IPS-15b (cell line): ENCODE measurements around the gene CSPG5.

Source experiments
- H3K27me3 ChIP-seq: one replicate; pipeline ENCODE4 v1.6.1; 2013; ENCODE audit warnings: low read length; ENCODE audit not compliant: control insufficient read depth, insufficient read depth
- H3K36me3 ChIP-seq: one replicate; pipeline ENCODE4 v1.6.1; 2013; ENCODE audit warnings: low read length; ENCODE audit not compliant: control insufficient read depth, insufficient read depth
- H3K4me1 ChIP-seq: one replicate; pipeline ENCODE4 v1.6.1; 2013; ENCODE audit warnings: mild to moderate bottlenecking, low read length; ENCODE audit not compliant: control insufficient read depth, insufficient read depth
- H3K4me3 ChIP-seq: one replicate; pipeline ENCODE4 v1.5.1; 2013; ENCODE audit warnings: low read depth, low read length
- H3K9ac ChIP-seq: one replicate; pipeline ENCODE4 v1.6.1; 2013; ENCODE audit warnings: low read depth, mild to moderate bottlenecking, low read length
- H3K9me3 ChIP-seq: one replicate; pipeline ENCODE4 v1.6.1; 2013; ENCODE audit warnings: mild to moderate bottlenecking, low read length; ENCODE audit not compliant: control insufficient read depth, insufficient read depth

Gene CSPG5

DNA sequence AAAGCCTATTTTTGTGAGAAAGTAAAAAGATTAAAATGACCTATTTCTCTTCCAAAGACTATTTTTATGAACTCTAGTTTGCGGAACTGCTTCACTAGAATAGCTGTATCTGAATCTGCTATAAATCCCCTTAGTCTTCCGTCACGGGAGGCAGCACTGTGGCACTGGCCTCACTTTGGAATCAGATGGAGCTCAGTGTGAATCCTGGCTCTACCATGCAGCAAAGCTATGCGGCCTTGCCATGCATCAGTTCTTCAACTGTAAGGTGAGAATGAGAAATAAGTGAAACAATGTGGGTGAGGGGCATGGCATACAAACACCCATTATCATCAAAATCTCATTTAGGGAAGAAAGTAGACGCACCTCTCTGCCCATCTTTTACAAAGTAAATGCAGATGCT is 27.5 kb upstream of the CSPG5 start:
- Histone ChIP-seq H3K4me1 (no peaks in the 10 kb centered on the region), H3K9ac (no peak overlapping the region), H3K36me3 (peaks cover 26% of the 10 kb centered on the region), H3K4me3 (no peak overlapping the region), H3K9me3 (no peaks in the 10 kb centered on the region), H3K27me3 (no peaks in the 10 kb centered on the region)

DNA sequence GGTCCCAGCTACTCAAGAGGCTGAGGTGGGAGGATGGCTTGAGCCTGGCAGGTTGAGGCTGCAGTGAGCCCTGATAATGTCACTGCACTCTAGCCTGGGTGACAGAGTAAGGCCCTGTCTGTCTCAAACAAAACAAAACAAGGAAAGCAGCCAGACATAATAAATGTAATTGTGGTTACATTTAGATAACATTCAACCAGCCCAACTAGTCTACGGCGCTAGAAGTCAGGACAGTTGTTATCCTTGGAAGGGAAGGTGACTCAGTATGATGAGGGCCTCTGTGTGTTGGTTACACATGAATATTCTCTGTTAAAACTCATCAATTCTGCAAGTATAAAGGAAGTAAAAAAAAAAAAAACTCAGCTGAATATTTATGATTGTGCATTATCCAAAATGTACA is 27.0 kb upstream of the CSPG5 start:
- Histone ChIP-seq H3K4me3 (no peak overlapping the region), H3K9me3 (no peaks in the 10 kb centered on the region), H3K9ac (no peak overlapping the region), H3K36me3 (peaks cover 26% of the 10 kb centered on the region), H3K4me1 (no peaks in the 10 kb centered on the region), H3K27me3 (no peaks in the 10 kb centered on the region)

DNA sequence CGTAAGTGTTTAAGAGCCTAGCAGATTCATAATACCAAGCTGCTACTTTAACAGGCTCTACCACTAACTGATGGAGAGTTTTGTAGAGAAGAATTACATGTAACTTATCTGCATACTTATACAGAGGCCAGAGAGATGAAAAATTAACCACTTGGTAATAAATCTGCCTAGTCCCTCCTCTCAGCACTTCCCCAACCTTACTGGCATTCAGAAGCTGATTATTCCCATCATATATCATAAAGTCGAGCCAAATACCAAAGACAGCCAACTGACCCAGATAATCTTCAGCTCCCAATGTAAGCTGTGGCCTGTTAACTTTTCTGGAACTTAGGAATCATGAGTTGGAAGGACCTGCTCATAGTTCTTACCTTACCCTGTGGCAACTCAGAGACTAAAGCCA is 25.5 kb upstream of the CSPG5 start:
- Histone ChIP-seq H3K9ac (no peak overlapping the region), H3K36me3 (peaks cover 15% of the 10 kb centered on the region), H3K27me3 (no peaks in the 10 kb centered on the region), H3K9me3 (no peaks in the 10 kb centered on the region), H3K4me3 (no peak overlapping the region), H3K4me1 (no peaks in the 10 kb centered on the region)

GRCh38 chr3:47603332-47603731 is 24.7 kb upstream of the CSPG5 start:
- Histone ChIP-seq H3K4me1 (no peaks in the 10 kb centered on the region), H3K9me3 (no peaks in the 10 kb centered on the region), H3K36me3 (peaks cover 10% of the 10 kb centered on the region), H3K4me3 (no peak overlapping the region), H3K27me3 (no peaks in the 10 kb centered on the region), H3K9ac (no peak overlapping the region)

GRCh38 chr3:47601281-47601680 is 22.6 kb upstream of the CSPG5 start:
- Histone ChIP-seq H3K36me3 (peaks cover 8% of the 10 kb centered on the region), H3K9ac (no peak overlapping the region), H3K4me1 (no peaks in the 10 kb centered on the region), H3K27me3 (no peaks in the 10 kb centered on the region), H3K9me3 (no peaks in the 10 kb centered on the region), H3K4me3 (no peak overlapping the region)

DNA sequence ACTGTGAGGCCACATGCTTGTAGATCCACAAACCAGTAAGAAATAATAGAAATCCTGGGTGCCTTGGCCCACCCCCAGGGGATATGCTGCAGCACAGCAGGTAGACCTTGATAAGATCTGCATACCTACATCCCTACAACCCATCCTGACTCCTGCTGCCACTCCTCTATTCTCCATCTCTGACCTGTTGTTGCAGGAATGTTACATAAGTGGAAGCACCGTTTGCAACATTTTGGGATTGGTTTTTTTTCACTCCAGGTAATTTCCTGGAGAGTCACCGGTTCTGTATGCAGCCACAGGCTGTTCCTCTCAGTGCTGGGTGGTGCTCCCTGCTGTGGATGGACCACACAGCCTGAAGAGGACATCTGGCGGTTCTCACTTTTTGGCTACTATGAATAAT is 16.1 kb upstream of the CSPG5 start:
- peaks cover 10% of the 10 kb centered on the region for H3K36me3 ChIP-seq
- H3K4me1 ChIP-seq, result peaks cover 3% of the 10 kb centered on the region
- H3K9ac ChIP-seq, result no peak overlapping the region
- no peak overlapping the region for H3K4me3 ChIP-seq
- no peaks in the 10 kb centered on the region for H3K27me3 ChIP-seq
- H3K9me3 ChIP-seq, result no peaks in the 10 kb centered on the region

GRCh38 chr3:47592066-47592795 is 13.6 kb upstream of the CSPG5 start:
- H3K4me1 ChIP-seq, result peaks cover 3% of the 10 kb centered on the region
- H3K27me3 ChIP-seq, result no peaks in the 10 kb centered on the region
- H3K36me3 ChIP-seq, result peaks cover 29% of the 10 kb centered on the region
- H3K4me3 ChIP-seq, result no peak overlapping the region
- H3K9ac ChIP-seq, result no peak overlapping the region
- no peaks in the 10 kb centered on the region for H3K9me3 ChIP-seq

GRCh38 chr3:47590216-47590615 is 11.6 kb upstream of the CSPG5 start:
- Histone ChIP-seq H3K9me3 (no peaks in the 10 kb centered on the region), H3K27me3 (no peaks in the 10 kb centered on the region), H3K36me3 (peaks cover 38% of the 10 kb centered on the region), H3K9ac (no peak overlapping the region), H3K4me3 (no peak overlapping the region), H3K4me1 (peaks cover 3% of the 10 kb centered on the region)

DNA sequence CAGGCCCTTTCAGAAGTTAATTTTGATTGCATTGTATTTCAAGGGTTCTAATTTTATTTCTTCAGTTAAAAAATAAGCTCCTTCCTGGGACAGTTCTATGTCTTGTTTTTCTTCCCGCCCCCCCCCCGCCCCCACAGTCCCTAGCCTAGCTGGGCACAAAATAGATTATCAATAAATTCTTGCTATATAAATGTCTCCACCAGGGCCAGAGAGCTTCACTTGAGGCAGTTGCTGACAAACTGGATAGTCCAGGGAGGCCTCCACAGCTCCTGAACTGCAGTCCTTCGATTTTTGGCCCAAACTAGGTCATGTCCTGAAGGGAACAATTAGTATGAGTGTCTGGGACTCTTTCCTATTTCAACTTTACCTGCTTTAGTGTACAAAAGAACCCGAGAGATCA is 9.9 kb upstream of the CSPG5 start:
- Histone ChIP-seq H3K27me3 (no peaks in the 10 kb centered on the region), H3K9ac (no peak overlapping the region), H3K4me1 (peaks cover 3% of the 10 kb centered on the region), H3K9me3 (no peaks in the 10 kb centered on the region), H3K36me3 (peaks cover 38% of the 10 kb centered on the region), H3K4me3 (no peak overlapping the region)

GRCh38 chr3:47588053-47588452 is 9.4 kb upstream of the CSPG5 start:
- H3K4me1 ChIP-seq, result peaks cover 3% of the 10 kb centered on the region
- no peak overlapping the region for H3K9ac ChIP-seq
- no peaks in the 10 kb centered on the region for H3K9me3 ChIP-seq
- peaks cover 38% of the 10 kb centered on the region for H3K36me3 ChIP-seq
- H3K27me3 ChIP-seq, result no peaks in the 10 kb centered on the region
- H3K4me3 ChIP-seq, result no peak overlapping the region

GRCh38 chr3:47586746-47587145 is 8.1 kb upstream of the CSPG5 start:
- Histone ChIP-seq H3K27me3 (peaks cover under 1% of the 10 kb centered on the region), H3K4me1 (peaks cover 3% of the 10 kb centered on the region), H3K36me3 (peaks cover 38% of the 10 kb centered on the region), H3K9me3 (no peaks in the 10 kb centered on the region), H3K4me3 (no peak overlapping the region), H3K9ac (no peak overlapping the region)

DNA sequence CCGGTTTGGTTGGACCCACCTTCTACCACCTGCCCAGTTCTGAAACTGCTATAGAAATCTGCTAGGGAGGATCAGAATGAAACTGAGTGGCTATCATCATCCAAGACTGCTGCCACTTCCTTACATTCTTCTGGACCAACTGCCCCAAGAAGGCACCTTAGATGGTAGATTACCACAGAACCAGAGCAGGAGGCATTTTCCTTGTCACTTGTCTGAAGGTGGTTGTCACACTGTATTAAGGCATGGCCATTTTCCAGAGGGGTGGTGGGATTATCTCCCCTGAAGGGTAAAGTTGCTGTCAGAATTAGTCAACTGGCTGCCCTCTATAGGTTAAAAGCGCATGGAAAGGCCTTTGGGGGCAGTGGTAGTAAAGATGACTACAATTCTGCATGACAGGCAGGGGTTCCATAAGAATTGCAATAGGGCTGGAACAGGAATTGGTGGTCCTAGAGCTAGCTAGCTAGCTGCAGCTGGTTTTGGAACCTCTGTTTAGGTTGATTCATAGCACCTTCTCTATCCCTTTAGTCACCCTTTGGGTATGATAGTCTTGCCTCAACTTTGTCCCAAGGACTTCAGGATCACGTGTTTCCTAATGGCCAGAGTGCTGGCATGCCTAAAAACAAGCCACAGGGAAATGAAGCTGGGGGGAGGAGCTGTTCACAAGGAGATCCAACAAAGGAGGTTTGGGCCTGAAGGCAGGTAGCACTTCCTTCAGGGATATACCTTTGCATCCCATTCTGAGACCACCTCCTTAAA is 4.8 kb upstream of the CSPG5 start:
- Histone ChIP-seq H3K9me3 (no peaks in the 10 kb centered on the region), H3K27me3 (peaks cover 27% of the 10 kb centered on the region), H3K9ac (no peak overlapping the region), H3K4me3 (no peak overlapping the region), H3K4me1 (peaks cover 5% of the 10 kb centered on the region), H3K36me3 (peaks cover 21% of the 10 kb centered on the region)
